Tibial nerve (tissue), 4 donors: ENCODE data around the gene CNRIP1. TPM values are rescaled to one million over a fixed set of nuclear protein-coding genes. Genes with fewer than 3 reads are reported as not detected.
A peak's percentile ranks its signal among the peaks of the same experiment; 100 is the strongest.

Experiments
- DNase-seq, 2 donors: peaks; one replicate each; pipeline ENCODE4 v3.0.0-alpha.2; 2019; ENCODE audit warnings: low spot score in 2 of 2
- H3K27ac ChIP-seq, 4 donors: fragments of 200-600 bp; sonication (generic) in 3 of 4; one replicate each; pipeline ENCODE4 v1.5.1; 2017 to 2019; ENCODE audit warnings: mild to moderate bottlenecking in 1 of 4
- H3K27me3 ChIP-seq, 2 donors: fragments of 200-600 bp; sonication (generic) in 1 of 2; one replicate each; pipeline versions ENCODE4 v1.5.1 to v1.6.0; 2017 to 2019
- H3K36me3 ChIP-seq, 3 donors: fragments of 200-600 bp; sonication (generic); one replicate each; pipeline ENCODE4 v1.5.1; 2018 to 2019
- H3K4me1 ChIP-seq, 4 donors: fragments of 200-600 bp; sonication (generic) in 3 of 4; one replicate each; pipeline ENCODE4 v1.5.1; 2017 to 2019
- H3K4me3 ChIP-seq, 4 donors: fragments of 200-600 bp; sonication (generic) in 3 of 4; one replicate each; pipeline ENCODE4 v1.5.1; 2017 to 2019; ENCODE audit warnings: mild to moderate bottlenecking in 1 of 4, moderate library complexity in 1 of 4
- H3K9me3 ChIP-seq, 4 donors: fragments of 200-600 bp; sonication (generic) in 3 of 4; one replicate each; pipeline ENCODE4 v1.5.1; 2017 to 2019
- CTCF ChIP-seq, 5 experiments: fragments of 200-600 bp in 3 of 5; fragments of 450-650 bp in 2 of 5; sonication (generic) in 3 of 5; IDR thresholded peaks; one replicate each; pipeline ENCODE4 v1.5.1; 2016 to 2019; ENCODE audit warnings: antibody characterized with exemption in 5 of 5, mild to moderate bottlenecking in 3 of 5, moderate library complexity in 2 of 5
- EP300 ChIP-seq, 2 donors: sonication (generic); formaldehyde crosslinking; IDR thresholded peaks; one replicate each; pipeline ENCODE4 v1.6.1; 2017; ENCODE audit warnings: antibody characterized with exemption in 2 of 2, mild to moderate bottlenecking in 1 of 2
- POLR2A ChIP-seq, 2 donors: fragments of 450-650 bp; IDR thresholded peaks; one replicate each; pipeline ENCODE4 v1.6.1; 2017; ENCODE audit warnings: antibody characterized with exemption in 2 of 2, mild to moderate bottlenecking in 2 of 2, moderate library complexity in 2 of 2
- WGBS, 2 donors: methylation state at CpG; one replicate each; pipeline ENCODE4 v1.1.5; 2018; 5-methylcytosine and 5-hydroxymethylcytosine counted together
- total RNA-seq, 4 donors: library from RNA; depleted of rRNA; stranded (reverse); fragments of >200 nt; gene quantifications; one replicate each; pipeline ENCODE4 v1.1.0, GENCODE V29; 2016

CNRIP1 gene
- total RNA-seq, 4 donors from 2014 or later: 38.2 to 45.9 (median 42.3) TPM

- TF ChIP-seq EP300 (IDR thresholded peaks at IDR 0.05) (no peak), CTCF (IDR thresholded peaks at IDR 0.05) (no peak), POLR2A (IDR thresholded peaks at IDR 0.05) (no peak)
Observed at GRCh38 chr2:68293755-68294154, 26.0 kb downstream of the CNRIP1 start.

GRCh38 chr2:68293024-68293423 lies 26.7 kb downstream of the CNRIP1 start:
- no peaks in the 10 kb centered on the region for H3K9me3 ChIP-seq
- no peak for DNase-seq
- H3K27ac ChIP-seq: no peak overlapping the region
- no peak overlapping the region for H3K4me3 ChIP-seq
- peaks cover 0 to 5% (median 0%) of the 10 kb centered on the region in 3 donors for H3K36me3 ChIP-seq
- whole genome bisulfite sequencing, 2 donors: 85 to 88% methylated on average over 4 of the region's 4 CpGs
- H3K27me3 ChIP-seq: no peaks in the 10 kb centered on the region
- H3K4me1 ChIP-seq: peaks cover 0 to 9% (median 0%) of the 10 kb centered on the region in 4 donors
- TF ChIP-seq CTCF (IDR thresholded peaks at IDR 0.05) (no peak), POLR2A (IDR thresholded peaks at IDR 0.05) (no peak), EP300 (IDR thresholded peaks at IDR 0.05) (no peak)

More at GRCh38 chr2:68293755-68294154, 26.0 kb downstream of the CNRIP1 start:
- peaks cover 0 to 5% (median 0%) of the 10 kb centered on the region in 3 donors for H3K36me3 ChIP-seq
- H3K4me3 ChIP-seq: no peak overlapping the region
- peaks cover 0 to 2% (median 0%) of the 10 kb centered on the region in 4 donors for H3K4me1 ChIP-seq
- DNase-seq: no peak
- H3K9me3 ChIP-seq: no peaks in the 10 kb centered on the region
- WGBS, 2 donors: 76 to 80% methylated on average over 6 of the region's 6 CpGs
- no peaks in the 10 kb centered on the region for H3K27me3 ChIP-seq
- H3K27ac ChIP-seq: no peak overlapping the region

GRCh38 chr2:68292108-68292710 lies 27.5 kb downstream of the CNRIP1 start:
- Histone ChIP-seq H3K27ac (no peak overlapping the region), H3K4me1 (peaks cover 0 to 17% (median 3%) of the 10 kb centered on the region in 4 donors), H3K27me3 (no peaks in the 10 kb centered on the region), H3K9me3 (no peaks in the 10 kb centered on the region), H3K4me3 (no peak overlapping the region), H3K36me3 (peaks cover 0 to 5% (median 0%) of the 10 kb centered on the region in 3 donors)
- peak; percentile 32 to 60 (median 37) for TF ChIP-seq CTCF (IDR thresholded peaks at IDR 0.05)
- no peak for TF ChIP-seq POLR2A (IDR thresholded peaks at IDR 0.05)
- TF ChIP-seq EP300 (IDR thresholded peaks at IDR 0.05): no peak
- 47% methylated on average over 3 of the region's 3 CpGs for WGBS, 2 donors
- no peak for DNase-seq

- DNase-seq: no peak
- H3K4me3 ChIP-seq: no peak overlapping the region
- TF ChIP-seq POLR2A (IDR thresholded peaks at IDR 0.05) (no peak), CTCF (IDR thresholded peaks at IDR 0.05) (no peak), EP300 (IDR thresholded peaks at IDR 0.05) (no peak)
- H3K36me3 ChIP-seq: peaks cover 0 to 5% (median 0%) of the 10 kb centered on the region in 3 donors
- WGBS, 2 donors: 73 to 86% methylated on average over 6 of the region's 6 CpGs
- no peaks in the 10 kb centered on the region for H3K9me3 ChIP-seq
- no peaks in the 10 kb centered on the region for H3K27me3 ChIP-seq
- H3K4me1 ChIP-seq: peaks cover 0 to 25% (median 3%) of the 10 kb centered on the region in 4 donors
- H3K27ac ChIP-seq: no peak overlapping the region
Observed at GRCh38 chr2:68291314-68291713, 28.4 kb downstream of the CNRIP1 start.

- Histone ChIP-seq H3K27ac (no peak overlapping the region), H3K36me3 (peaks cover 0 to 5% (median 0%) of the 10 kb centered on the region in 3 donors), H3K9me3 (no peaks in the 10 kb centered on the region), H3K4me1 (peaks cover 0 to 28% (median 3%) of the 10 kb centered on the region in 4 donors), H3K4me3 (no peak overlapping the region), H3K27me3 (no peaks in the 10 kb centered on the region)
- no peak for DNase-seq
- TF ChIP-seq POLR2A (IDR thresholded peaks at IDR 0.05) (no peak), CTCF (IDR thresholded peaks at IDR 0.05) (no peak), EP300 (IDR thresholded peaks at IDR 0.05) (no peak)
- WGBS, 2 donors: 41 to 60% methylated on average over 5 of the region's 5 CpGs
Observed at GRCh38 chr2:68290901-68291300, 28.8 kb downstream of the CNRIP1 start.
